HG03060 (cell line): ENCODE measurements around the gene STOM.

Experiments used
- ATAC-seq: cut with Tn5 transposase; IDR thresholded peaks from one replicate; pipeline ENCODE4 v1.9.1; 2021; ENCODE audit warnings: low read depth, moderate number of reproducible peaks; ENCODE audit not compliant: unreplicated experiment

Gene STOM

DNA sequence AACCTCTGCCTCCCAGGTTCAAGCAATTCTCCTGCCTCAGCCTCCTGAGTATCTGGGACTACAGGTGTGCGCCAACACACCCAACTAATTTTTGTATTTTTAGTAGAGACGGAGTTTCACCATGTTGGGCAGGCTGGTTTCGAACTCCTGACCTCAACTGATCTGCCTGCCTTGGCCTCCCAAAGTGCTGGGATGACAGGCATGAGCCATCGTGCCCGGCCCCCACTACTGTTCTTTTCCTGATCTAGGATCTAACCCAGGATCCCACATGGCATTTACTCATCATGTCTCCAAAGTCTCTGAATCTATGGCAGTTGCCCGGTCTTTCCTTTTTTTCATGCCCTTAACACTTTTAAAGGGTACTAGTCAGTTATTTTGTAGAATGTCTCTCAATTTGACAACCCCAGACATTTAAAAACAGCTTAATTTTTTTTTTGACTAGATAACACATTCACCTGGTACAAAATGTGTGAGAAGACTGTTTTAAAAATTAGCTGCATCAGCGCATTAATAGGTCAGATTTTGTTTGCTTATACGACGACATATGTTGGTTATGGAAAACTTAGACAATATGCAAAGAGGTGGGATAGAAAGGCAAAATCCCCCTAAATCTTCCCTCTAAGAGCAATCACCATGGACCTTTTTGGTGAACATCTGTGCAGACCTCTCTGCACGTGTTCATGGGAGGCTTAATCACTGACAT lies 46.5 kb downstream of the STOM start:
- ATAC-seq: no peak

DNA sequence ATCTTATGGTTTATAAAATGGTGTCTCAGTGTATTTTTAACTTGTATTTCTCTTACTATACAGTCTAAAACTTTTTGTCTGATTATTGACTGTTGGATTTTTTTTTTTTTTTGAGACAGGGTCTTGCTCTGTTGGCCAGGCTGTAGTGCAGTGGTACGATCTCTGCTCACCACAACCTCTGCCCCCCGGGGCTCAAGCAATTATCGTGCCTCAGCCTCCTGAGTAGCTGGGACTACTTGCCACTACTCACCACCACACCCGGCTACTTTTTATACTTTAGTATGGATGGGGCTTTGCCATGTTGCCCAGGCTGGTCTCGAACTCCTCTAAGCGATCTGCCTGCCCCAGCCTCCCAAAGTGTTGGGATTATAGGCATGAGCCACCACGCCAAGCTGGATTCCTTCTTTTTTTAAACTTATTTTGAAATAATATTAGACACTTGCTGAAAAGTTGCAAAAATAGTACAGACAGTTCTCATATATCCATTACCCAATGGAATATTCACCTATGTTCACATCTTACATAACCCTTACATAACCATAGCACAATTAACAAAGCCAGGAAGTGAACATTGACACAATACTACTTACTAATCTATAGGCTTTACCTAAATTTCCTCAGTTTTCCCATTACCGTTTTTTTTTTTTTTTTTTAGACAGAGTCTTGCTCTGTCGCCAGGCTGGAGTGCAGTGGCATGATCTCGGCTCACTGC lies 47.2 kb downstream of the STOM start:
- ATAC-seq: no peak

DNA sequence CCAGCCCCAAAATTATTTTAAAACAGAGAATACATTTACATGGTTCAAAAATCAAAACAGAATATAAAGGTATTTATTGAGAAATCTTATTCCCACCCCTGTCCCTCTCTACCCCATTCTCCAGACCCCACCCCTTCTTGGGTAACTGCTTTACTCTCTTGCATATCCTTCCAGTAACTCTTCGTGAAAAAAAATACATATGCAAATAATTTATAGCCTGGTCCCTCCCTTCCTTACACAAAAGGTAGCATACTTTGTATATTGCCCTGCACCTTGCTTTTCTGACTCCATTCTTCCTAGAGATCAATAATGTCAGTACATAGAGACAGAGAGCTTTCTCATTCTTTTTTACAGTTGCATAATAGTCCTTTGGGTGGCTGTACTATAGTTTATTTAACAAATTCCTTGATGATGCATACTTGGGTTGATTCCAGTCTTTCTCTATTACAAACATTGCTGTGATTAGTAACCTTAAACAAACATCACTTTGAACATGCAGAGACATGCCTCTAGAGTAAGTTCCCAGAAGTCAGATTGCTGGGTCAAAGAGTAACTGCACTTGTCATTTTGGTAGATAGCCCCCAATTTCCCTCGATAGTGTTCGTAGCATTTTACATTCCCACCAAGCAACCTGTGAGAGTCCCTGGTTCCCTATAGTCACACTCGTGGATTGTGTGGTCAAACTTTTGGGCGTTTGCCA lies 47.9 kb downstream of the STOM start:
- no peak for ATAC-seq

DNA sequence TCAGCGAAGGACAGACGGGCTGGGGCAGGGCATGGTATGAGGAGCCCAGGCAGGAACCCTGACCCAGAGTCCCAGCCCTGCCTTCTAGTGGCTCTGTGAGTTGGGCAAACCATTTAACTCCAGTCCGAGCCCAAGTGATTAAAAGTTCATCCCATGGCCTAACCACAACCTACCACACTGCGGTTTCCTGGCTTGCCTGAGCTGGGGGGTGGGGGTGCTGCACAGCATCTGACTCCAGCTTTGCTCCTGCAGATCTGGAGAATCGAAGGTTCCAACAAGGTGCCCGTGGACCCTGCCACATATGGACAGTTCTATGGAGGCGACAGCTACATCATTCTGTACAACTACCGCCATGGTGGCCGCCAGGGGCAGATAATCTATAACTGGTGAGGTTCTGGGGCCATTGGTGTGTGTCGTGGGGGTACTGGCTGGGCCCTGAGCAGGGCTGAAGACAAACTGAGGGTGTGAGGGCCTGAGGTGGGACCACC lies 49.0 kb downstream of the STOM start:
- ATAC-seq: no peak

DNA sequence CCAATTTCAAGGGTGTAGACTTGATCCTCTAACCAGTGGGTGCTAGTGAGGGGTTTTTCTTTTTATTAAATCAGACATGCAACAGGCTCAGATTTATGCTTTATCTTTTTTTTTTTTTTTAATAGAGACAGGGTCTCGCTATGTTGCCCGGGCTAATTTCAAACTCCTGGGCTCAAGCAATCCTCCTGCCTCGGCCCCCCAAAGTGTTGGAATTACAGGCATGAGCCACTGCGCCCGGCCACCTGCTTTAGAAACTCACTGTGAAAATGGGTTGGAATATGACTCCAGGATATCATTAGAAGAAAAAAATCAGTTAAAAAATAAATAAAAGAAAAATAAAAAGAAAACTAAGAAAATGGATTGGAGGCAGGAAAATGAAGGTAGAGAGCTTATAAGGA lies 50.7 kb downstream of the STOM start:
- no peak for ATAC-seq

DNA sequence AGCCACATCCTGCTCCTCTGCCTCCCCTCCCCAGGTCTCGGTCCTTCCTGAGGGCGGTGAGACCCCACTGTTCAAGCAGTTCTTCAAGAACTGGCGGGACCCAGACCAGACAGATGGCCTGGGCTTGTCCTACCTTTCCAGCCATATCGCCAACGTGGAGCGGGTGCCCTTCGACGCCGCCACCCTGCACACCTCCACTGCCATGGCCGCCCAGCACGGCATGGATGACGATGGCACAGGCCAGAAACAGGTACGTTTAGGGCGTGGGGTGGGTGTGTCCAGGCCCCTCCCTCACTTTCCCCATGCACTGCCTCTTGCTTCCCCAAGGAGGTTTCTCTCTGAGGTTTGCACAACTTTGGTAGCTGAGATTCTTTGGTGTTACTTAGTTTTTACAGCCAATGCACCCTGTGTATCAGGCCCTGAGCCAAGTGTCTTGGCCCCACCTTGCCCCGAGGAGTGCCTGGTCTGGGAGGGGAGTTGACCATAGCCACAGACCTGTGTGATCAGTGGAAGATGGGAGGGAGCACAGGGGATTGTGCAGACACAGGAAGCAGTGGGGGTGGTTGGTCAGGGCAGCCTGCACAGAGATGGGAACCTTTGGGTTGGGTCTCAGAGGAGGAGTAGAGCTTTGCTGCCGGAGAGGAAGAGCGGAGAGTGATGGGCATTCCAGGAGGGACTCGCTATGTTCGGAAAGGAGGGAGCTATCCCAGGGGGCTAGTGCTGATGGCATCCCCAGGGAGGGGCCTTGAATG lies 51.2 kb downstream of the STOM start:
- no peak for ATAC-seq

DNA sequence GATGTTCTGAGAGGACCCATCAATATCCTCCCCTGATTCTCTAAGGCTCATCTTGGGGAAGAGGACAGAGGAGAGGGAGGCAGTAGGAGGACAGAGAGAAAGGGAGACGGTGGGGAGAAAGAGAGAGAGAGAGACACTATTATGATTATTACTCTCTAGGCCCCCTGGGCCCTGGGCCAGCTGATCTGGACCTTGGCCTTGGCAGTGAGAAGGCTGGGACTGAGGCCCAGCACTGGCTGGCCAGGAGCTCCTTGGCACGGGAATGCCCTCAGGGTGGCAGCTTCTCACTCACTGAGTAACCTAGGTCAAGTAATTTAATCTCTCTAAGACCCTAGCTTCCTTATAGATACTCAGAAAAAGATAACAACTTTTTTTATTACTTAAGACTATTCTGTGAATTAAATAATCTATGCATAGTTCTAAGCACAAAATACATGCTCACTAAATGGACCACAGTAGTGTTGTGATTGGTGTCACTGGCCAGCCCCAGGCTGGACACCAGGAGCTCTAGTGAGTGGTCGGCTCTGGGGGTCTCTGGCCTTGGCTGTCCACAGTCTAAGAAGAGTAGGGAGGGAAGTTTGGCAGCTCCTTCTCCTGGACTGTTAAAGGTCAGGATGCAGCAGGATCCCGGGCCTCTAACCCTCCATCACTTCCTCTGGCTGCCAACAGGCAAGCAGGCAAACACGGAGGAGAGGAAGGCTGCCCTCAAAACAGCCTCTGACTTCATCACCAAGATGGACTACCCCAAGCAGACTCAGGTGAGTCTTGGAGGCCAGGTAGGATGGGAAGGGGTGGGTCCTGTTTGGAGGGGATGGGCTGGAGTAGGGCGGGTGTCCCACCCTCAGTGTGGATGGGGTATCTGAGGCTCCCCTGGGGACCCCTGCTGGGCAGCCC lies 52.1 kb downstream of the STOM start:
- no peak for ATAC-seq

DNA sequence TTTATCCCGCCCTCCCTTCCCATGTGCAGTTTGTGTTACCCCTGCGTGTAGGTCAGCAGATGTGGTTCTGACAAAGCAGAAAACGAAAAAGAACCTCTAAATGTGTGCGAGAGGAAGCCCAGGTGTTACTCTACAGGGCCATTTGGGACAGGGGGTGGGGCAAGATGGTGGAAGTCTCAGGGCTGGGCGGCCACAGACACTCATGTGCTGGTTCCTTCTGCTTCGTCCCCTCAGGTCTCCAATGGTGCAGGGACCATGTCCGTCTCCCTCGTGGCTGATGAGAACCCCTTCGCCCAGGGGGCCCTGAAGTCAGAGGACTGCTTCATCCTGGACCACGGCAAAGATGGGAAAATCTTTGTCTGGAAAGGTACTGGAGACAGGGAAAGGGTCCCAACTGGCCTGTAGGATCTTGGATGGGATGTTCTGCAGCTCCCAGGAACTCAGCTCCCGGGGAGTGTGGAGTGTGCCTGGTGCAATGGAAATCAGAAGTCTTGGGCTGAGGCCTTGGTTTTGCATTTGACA lies 53.1 kb downstream of the STOM start:
- no peak for ATAC-seq

DNA sequence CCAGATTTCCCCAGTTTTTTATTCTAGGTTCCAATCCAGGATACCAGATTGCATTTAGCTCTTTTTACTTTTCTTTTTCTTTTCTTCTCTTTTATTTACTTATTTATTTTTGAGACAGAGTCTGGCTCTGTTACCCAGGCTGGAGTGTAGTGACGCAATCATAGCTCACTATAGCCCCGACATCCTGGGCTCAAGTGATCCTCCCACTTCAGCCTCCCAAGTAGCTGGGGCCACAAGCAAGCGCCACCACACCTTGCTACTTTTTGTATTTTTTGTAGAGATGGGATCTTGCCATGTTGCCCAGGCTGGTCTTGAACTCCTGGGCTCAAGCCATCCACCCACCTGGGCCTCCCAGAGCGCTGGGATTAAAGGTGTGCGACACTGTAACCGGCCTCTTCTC lies 53.7 kb downstream of the STOM start:
- no peak for ATAC-seq

DNA sequence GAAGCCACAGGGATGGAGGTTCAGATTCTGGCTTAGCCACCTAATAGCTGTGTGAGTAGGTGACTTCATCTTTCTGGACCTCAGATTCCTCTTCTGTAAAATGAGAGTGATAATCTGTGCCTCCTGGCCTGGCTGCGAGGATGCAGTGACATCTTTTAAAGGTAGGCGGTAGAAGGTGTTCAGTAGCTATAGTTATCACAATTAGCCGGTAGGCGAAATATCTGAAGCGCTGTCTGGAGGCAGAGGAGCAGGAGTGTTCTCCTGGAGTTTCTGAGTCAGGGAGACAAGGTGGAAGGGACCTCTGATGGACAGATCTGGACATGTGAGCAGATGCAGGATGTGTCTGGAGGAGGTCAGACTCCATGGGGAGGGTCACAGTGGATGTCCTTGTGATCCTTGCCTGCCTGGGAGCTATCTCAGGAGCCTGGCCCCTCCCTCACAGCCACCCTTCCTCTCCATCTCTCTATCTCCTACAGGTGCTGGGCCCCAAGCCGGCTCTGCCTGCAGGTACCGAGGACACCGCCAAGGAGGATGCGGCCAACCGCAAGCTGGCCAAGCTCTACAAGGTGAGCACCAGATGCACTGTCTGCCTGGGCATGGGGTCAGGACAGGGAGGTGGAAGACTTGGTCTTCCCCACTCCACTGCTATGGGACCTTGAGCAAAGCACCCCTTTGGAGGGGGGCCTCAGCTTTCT lies 56.4 kb downstream of the STOM start:
- no peak for ATAC-seq

DNA sequence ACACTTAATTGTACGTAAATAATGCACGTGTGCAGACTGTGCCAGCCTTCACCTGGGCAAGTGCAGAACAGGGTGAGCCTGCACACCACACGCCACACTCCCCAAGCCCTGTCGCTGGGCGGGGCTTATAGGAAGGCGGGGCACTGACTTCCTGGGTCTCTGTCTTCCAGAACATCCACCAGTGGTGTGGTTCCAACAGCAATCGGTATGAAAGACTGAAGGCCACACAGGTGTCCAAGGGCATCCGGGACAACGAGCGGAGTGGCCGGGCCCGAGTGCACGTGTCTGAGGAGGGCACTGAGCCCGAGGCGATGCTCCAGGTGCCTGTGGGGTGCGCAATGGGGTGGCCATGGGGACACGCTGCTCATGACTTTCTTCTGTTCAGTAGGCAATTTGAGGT lies 57.9 kb downstream of the STOM start:
- ATAC-seq: no peak

DNA sequence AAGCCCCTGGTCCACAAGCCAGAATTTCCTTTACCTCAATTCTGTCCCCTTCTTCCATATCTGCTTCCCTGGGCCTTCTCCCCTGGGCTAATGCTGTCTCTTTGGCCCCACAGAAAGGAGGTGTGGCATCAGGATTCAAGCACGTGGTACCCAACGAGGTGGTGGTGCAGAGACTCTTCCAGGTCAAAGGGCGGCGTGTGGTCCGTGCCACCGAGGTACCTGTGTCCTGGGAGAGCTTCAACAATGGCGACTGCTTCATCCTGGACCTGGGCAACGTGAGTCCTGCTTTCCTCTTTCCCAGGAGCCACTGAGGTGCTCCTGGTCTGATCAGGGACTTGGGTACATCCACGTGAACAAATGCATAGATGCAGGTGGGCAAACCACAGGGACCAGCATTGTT lies 59.5 kb downstream of the STOM start:
- ATAC-seq: no peak

DNA sequence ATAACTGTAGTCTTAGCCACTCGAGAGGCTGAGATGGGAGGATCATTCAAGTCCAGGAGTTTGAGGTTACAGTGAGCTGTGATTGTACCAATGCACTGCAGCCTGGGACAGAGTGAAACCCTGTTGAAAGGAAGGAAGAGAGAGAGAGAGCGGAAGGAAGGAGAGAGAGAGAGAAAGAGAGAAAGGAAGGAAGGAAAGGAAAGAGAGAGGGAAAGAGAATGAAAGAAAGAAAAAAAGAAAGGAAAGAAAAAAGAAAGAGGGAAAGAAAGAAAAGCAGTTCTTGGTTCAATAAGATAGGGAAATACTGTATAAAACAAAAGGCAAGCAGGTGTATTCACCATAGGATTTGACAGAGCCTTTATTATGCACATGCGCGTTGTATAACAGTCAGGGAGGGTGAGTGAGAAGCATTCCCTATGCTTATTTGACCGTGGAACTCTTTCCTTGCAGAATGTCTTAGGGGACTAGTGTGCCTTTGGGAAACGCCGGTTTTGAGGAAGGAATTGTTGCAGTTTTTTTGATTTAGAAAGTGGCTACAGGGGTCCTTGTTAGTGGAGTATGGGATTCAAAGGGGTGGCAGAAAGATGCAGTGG lies 60.1 kb downstream of the STOM start:
- ATAC-seq: no peak

DNA sequence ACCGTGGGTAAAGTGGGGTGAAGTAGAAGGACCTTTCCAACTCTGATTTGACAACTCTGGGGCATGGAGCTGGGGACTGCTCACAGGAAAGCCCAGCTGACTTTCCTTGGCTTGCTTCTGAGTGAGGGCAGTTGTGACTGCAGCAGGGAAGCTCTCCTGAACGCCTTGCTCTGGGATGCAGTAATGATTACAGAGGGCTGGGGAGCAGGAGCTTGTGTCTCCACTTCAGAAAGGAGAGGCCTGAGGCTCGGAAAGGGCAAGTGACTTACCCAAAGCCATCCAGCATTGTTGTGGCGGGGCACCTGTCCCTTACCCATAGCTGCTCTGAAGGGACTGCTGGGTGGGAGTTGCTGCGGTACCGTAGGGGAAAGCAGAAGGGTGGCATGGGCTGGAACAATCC lies 60.9 kb downstream of the STOM start:
- ATAC-seq: no peak

DNA sequence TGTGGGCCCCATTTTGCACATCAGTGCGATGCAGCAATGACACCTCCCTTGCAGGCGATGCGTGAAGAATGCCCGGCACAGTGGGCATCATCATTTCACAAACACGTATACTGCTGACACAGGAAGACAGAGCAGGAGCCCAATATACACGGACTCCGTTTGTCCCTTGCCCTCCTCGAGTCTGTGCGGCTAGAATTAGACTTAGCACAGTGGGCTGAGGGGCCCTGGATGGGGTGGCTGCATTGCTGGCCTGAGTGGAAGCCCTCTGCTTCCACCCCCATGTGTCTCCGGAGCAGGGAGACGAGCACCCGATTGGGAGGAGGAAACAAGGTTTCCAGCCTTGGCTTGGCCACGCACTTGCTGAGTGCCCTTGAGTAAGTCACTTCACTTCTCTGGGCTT lies 61.3 kb downstream of the STOM start:
- ATAC-seq: no peak

DNA sequence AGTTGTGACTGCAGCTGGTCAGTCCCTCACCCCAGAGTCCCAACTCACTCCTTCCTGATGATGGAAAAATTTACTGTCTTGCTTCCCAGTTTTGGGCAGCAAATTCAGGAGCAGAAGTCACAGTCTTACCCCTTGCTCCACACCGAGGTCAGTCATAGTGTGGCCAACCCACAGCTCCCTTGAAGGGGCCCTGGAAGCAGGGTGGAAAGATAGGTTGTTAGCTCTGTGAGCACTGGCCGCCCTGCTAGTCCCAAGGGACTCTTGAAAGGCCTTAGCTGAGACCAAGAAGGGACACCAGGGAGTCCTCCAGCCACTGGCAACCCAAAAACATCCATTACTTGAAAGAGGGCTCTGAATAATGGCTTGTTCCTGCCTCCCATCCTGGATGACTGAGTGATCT lies 62.1 kb downstream of the STOM start:
- no peak for ATAC-seq

DNA sequence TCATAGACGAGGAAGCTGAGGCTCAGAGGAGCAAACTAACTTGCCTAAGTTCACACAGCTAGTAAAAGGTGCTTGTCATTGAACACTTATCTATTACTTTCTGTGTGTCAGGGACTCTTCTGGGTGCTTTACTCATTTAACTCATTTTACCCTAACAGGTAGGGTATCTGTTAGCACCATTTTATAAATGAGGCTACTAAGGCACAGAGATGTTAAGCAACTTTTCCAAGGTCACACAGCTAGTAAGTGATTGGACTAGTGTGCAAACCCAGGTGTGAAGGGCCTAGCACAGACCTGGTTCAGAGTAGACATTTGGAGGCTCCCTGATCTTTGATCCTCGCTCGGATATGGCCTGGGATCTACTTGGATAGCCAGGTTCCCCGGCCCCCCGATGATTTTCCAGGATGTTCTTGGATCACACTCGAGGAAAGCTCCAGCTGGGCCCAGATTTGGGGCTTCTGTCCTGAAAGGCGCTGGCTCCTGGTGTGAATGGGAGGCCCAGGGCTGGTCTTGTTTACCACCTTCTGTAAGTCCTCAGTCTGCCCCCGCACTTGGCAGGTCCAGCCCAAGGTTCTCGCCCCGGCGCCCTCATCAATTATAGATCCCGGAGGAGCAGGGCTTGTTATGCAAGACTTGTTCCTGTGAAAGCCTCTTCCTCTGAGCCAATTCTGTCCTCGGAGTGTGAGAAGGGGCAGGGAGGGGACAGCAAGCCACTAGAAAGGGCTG lies 64.6 kb downstream of the STOM start:
- no peak for ATAC-seq

DNA sequence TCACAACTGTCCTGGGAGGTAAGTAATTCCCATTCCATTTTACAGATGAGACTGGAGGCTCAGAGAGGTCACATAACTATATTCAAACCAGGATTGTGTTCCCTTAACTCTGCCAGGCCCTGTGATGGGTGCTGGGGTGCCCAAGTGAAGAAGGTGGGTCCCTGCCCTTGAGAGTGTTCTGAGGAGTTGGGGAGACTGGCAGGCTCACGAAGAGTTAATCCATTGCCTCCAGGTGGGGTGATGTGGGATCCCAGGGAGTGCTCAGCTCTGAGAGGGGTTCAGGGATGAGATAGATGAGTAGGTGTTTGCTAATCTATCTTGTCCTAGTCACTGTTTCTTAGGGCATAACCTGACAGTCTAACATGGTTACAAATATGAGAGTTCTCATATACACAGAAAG lies 65.3 kb downstream of the STOM start:
- no peak for ATAC-seq
